ENCODE data around the gene SNTB2. TPM values are rescaled to one million over a fixed set of nuclear protein-coding genes. Genes with fewer than 3 reads are reported as not detected.
A peak's percentile ranks its signal among the peaks of the same experiment; 100 is the strongest.

The SNTB2 gene
- total and polyA plus RNA-seq, 9 of the 15 experiments (the other 6 are each of a cell fraction or from before 2014, with no cell fraction given) = 1.2 to 13.7 (median 5.7) TPM

DNA sequence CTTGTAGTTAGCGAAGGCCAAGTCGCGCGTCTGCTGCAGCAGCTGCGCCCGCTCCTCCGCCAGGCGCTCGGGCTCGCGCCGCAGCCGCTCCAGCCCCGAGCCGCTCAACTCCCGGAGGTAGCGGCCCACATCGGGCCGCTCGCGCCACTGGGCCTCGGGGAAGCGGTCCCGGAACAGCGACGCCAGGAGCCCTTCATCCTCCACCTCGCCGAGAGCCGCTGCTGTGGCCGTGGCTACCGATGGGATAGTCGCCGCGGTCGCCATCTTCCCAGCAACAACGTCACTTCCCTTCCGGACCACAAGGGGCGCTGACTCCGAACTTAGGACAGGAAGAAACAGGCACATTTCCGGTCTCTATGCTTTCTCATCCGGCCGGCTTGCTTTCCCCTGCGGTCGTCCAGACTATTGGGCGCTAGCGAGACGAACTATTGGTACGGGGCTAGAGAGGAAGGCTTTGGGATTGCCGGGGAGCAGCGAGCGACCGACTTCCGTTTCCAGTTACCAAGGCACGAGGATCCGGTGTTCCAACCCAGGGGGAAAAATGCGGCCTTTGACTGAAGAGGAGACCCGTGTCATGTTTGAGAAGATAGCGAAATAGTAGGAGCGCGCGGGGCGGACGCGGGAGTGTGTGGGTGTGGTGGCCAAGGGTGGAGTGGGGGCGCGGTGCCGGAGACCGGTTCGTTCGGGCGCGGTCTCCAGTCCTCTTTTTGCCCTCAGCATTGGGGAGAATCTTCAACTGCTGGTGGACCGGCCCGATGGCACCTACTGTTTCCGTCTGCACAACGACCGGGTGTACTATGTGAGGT is 152.5 kb downstream of the SNTB2 start, which contains the start of the genes COG8 and NIP7 (continued):
- TF ChIP-seq, protein P1, sequence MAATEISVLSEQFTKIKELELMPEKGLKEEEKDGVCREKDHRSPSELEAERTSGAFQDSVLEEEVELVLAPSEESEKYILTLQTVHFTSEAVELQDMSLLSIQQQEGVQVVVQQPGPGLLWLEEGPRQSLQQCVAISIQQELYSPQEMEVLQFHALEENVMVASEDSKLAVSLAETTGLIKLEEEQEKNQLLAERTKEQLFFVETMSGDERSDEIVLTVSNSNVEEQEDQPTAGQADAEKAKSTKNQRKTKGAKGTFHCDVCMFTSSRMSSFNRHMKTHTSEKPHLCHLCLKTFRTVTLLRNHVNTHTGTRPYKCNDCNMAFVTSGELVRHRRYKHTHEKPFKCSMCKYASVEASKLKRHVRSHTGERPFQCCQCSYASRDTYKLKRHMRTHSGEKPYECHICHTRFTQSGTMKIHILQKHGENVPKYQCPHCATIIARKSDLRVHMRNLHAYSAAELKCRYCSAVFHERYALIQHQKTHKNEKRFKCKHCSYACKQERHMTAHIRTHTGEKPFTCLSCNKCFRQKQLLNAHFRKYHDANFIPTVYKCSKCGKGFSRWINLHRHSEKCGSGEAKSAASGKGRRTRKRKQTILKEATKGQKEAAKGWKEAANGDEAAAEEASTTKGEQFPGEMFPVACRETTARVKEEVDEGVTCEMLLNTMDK (IDR thresholded peaks at IDR 0.05; ENCODE audit: borderline replicate concordance, insufficient read depth, low read depth, low read length, poor library complexity, severe bottlenecking) = peak; percentile 98
- no peak for TF ChIP-seq ZNF253 (CRISPR knock-in tag; conservative IDR thresholded peaks at IDR 0.05)
- TF ChIP-seq GTF2E2 (tag; IDR thresholded peaks at IDR 0.05) = peak; percentile 96
- no peak; the same call in 1 of the 2 replicates for TF ChIP-seq RFX5 (IDR thresholded peaks at IDR 0.05; ENCODE audit: low read depth, low read length)
- TF ChIP-seq, protein P2, sequence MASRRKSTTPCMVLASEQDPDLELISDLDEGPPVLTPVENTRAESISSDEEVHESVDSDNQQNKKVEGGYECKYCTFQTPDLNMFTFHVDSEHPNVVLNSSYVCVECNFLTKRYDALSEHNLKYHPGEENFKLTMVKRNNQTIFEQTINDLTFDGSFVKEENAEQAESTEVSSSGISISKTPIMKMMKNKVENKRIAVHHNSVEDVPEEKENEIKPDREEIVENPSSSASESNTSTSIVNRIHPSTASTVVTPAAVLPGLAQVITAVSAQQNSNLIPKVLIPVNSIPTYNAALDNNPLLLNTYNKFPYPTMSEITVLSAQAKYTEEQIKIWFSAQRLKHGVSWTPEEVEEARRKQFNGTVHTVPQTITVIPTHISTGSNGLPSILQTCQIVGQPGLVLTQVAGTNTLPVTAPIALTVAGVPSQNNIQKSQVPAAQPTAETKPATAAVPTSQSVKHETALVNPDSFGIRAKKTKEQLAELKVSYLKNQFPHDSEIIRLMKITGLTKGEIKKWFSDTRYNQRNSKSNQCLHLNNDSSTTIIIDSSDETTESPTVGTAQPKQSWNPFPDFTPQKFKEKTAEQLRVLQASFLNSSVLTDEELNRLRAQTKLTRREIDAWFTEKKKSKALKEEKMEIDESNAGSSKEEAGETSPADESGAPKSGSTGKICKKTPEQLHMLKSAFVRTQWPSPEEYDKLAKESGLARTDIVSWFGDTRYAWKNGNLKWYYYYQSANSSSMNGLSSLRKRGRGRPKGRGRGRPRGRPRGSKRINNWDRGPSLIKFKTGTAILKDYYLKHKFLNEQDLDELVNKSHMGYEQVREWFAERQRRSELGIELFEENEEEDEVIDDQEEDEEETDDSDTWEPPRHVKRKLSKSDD (conservative IDR thresholded peaks at IDR 0.05; ENCODE audit: low read length) = peak; percentile 82; the same call in 1 of the 2 replicates
- peak; percentile 80; the same call in 1 of the 2 replicates for TF ChIP-seq ELF2 (CRISPR knock-in tag; IDR thresholded peaks at IDR 0.05)
- TF ChIP-seq, protein P3, sequence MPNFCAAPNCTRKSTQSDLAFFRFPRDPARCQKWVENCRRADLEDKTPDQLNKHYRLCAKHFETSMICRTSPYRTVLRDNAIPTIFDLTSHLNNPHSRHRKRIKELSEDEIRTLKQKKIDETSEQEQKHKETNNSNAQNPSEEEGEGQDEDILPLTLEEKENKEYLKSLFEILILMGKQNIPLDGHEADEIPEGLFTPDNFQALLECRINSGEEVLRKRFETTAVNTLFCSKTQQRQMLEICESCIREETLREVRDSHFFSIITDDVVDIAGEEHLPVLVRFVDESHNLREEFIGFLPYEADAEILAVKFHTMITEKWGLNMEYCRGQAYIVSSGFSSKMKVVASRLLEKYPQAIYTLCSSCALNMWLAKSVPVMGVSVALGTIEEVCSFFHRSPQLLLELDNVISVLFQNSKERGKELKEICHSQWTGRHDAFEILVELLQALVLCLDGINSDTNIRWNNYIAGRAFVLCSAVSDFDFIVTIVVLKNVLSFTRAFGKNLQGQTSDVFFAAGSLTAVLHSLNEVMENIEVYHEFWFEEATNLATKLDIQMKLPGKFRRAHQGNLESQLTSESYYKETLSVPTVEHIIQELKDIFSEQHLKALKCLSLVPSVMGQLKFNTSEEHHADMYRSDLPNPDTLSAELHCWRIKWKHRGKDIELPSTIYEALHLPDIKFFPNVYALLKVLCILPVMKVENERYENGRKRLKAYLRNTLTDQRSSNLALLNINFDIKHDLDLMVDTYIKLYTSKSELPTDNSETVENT (CRISPR knock-in tag; IDR thresholded peaks at IDR 0.05) = peak; percentile 80; the same call in 1 of the 2 replicates
- TF ChIP-seq, protein P4, sequence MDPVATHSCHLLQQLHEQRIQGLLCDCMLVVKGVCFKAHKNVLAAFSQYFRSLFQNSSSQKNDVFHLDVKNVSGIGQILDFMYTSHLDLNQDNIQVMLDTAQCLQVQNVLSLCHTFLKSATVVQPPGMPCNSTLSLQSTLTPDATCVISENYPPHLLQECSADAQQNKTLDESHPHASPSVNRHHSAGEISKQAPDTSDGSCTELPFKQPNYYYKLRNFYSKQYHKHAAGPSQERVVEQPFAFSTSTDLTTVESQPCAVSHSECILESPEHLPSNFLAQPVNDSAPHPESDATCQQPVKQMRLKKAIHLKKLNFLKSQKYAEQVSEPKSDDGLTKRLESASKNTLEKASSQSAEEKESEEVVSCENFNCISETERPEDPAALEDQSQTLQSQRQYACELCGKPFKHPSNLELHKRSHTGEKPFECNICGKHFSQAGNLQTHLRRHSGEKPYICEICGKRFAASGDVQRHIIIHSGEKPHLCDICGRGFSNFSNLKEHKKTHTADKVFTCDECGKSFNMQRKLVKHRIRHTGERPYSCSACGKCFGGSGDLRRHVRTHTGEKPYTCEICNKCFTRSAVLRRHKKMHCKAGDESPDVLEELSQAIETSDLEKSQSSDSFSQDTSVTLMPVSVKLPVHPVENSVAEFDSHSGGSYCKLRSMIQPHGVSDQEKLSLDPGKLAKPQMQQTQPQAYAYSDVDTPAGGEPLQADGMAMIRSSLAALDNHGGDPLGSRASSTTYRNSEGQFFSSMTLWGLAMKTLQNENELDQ (CRISPR knock-in tag; IDR thresholded peaks at IDR 0.05; ENCODE audit: borderline replicate concordance) = no peak
- no peak for TF ChIP-seq NUFIP1 (IDR thresholded peaks at IDR 0.05; ENCODE audit: partially characterized antibody)
- no peak for TF ChIP-seq ZNF354B (CRISPR knock-in tag; IDR thresholded peaks at IDR 0.05)
- TF ChIP-seq, protein P5, sequence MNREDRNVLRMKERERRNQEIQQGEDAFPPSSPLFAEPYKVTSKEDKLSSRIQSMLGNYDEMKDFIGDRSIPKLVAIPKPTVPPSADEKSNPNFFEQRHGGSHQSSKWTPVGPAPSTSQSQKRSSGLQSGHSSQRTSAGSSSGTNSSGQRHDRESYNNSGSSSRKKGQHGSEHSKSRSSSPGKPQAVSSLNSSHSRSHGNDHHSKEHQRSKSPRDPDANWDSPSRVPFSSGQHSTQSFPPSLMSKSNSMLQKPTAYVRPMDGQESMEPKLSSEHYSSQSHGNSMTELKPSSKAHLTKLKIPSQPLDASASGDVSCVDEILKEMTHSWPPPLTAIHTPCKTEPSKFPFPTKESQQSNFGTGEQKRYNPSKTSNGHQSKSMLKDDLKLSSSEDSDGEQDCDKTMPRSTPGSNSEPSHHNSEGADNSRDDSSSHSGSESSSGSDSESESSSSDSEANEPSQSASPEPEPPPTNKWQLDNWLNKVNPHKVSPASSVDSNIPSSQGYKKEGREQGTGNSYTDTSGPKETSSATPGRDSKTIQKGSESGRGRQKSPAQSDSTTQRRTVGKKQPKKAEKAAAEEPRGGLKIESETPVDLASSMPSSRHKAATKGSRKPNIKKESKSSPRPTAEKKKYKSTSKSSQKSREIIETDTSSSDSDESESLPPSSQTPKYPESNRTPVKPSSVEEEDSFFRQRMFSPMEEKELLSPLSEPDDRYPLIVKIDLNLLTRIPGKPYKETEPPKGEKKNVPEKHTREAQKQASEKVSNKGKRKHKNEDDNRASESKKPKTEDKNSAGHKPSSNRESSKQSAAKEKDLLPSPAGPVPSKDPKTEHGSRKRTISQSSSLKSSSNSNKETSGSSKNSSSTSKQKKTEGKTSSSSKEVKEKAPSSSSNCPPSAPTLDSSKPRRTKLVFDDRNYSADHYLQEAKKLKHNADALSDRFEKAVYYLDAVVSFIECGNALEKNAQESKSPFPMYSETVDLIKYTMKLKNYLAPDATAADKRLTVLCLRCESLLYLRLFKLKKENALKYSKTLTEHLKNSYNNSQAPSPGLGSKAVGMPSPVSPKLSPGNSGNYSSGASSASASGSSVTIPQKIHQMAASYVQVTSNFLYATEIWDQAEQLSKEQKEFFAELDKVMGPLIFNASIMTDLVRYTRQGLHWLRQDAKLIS (CRISPR knock-in tag; IDR thresholded peaks at IDR 0.05) = peak; percentile 96
- TF ChIP-seq PCBP1 (IDR thresholded peaks at IDR 0.05; ENCODE audit: low read depth, low read length, poor library complexity, severe bottlenecking) = no peak

Data from K562 (cell line).